Liver (tissue), 3 donors: Measurements from ENCODE around the gene SFMBT2.

Source experiments
- EGR1 ChIP-seq, 2 donors: IDR thresholded peaks; 2 replicates each; pipeline ENCODE4 v1.6.1; 2016 to 2018; ENCODE audit warnings: antibody characterized with exemption in 2 of 2, low read depth in 2 of 2
- HNF4A ChIP-seq, 2 donors: conservative IDR thresholded peaks; 2 replicates each; pipeline ENCODE4 v1.6.1; 2016; ENCODE audit warnings: antibody characterized with exemption in 2 of 2, mild to moderate bottlenecking in 2 of 2
- RAD21 ChIP-seq, 2 donors: IDR thresholded peaks; 2 replicates each; pipeline ENCODE4 v1.6.1; 2016; ENCODE audit warnings: antibody characterized with exemption in 2 of 2, mild to moderate bottlenecking in 2 of 2
- REST ChIP-seq: IDR thresholded peaks from 2 replicates; pipeline ENCODE4 v1.6.1; 2016; ENCODE audit warnings: antibody characterized with exemption, mild to moderate bottlenecking
- YY1 ChIP-seq: IDR thresholded peaks from 2 replicates; pipeline ENCODE4 v1.6.1; 2016; ENCODE audit warnings: antibody characterized with exemption, mild to moderate bottlenecking
- TF ChIP-seq, protein P1 (sequence below): fragments of 150-350 bp; IDR thresholded peaks from 2 replicates; pipeline ENCODE4 v1.5.1; 2017; ENCODE audit warnings: improper control_type of control experiment, low read depth, low read length; ENCODE audit not compliant: missing input control
- TF ChIP-seq, protein P2 (sequence below): IDR thresholded peaks from 2 replicates; pipeline ENCODE4 v1.6.1; 2016; ENCODE audit warnings: antibody characterized with exemption
- TF ChIP-seq, protein P3 (sequence below): IDR thresholded peaks from 2 replicates; pipeline ENCODE4 v1.6.1; 2016; ENCODE audit warnings: antibody characterized with exemption
- donor health status: healthy.
- donor health status: healthy.

GRCh38 chr10:7433861-7434260 is 23.0 kb upstream of the SFMBT2 start:
- TF ChIP-seq, protein P1, sequence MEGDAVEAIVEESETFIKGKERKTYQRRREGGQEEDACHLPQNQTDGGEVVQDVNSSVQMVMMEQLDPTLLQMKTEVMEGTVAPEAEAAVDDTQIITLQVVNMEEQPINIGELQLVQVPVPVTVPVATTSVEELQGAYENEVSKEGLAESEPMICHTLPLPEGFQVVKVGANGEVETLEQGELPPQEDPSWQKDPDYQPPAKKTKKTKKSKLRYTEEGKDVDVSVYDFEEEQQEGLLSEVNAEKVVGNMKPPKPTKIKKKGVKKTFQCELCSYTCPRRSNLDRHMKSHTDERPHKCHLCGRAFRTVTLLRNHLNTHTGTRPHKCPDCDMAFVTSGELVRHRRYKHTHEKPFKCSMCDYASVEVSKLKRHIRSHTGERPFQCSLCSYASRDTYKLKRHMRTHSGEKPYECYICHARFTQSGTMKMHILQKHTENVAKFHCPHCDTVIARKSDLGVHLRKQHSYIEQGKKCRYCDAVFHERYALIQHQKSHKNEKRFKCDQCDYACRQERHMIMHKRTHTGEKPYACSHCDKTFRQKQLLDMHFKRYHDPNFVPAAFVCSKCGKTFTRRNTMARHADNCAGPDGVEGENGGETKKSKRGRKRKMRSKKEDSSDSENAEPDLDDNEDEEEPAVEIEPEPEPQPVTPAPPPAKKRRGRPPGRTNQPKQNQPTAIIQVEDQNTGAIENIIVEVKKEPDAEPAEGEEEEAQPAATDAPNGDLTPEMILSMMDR = no peak
- TF ChIP-seq, protein P2, sequence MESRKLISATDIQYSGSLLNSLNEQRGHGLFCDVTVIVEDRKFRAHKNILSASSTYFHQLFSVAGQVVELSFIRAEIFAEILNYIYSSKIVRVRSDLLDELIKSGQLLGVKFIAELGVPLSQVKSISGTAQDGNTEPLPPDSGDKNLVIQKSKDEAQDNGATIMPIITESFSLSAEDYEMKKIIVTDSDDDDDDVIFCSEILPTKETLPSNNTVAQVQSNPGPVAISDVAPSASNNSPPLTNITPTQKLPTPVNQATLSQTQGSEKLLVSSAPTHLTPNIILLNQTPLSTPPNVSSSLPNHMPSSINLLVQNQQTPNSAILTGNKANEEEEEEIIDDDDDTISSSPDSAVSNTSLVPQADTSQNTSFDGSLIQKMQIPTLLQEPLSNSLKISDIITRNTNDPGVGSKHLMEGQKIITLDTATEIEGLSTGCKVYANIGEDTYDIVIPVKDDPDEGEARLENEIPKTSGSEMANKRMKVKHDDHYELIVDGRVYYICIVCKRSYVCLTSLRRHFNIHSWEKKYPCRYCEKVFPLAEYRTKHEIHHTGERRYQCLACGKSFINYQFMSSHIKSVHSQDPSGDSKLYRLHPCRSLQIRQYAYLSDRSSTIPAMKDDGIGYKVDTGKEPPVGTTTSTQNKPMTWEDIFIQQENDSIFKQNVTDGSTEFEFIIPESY = no peak
- no peak for TF ChIP-seq HNF4A (conservative IDR thresholded peaks at IDR 0.05)
- TF ChIP-seq EGR1 (IDR thresholded peaks at IDR 0.05; ENCODE audit: low read depth in 2 of 2) = no peak
- no peak for TF ChIP-seq RAD21 (IDR thresholded peaks at IDR 0.05)
- no peak for TF ChIP-seq YY1
- TF ChIP-seq, protein P3, sequence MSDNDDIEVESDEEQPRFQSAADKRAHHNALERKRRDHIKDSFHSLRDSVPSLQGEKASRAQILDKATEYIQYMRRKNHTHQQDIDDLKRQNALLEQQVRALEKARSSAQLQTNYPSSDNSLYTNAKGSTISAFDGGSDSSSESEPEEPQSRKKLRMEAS = no peak
- no peak for TF ChIP-seq REST
